ENCODE results near the gene TSPAN9.

Gene TSPAN9

GRCh38 chr12:3328571-3328970 lies 251.4 kb downstream of the TSPAN9 start:
- DNase-seq = no peak

- no peak for DNase-seq
Observed at GRCh38 chr12:3329361-3329760, 252.2 kb downstream of the TSPAN9 start.

- no peak for DNase-seq
Observed at GRCh38 chr12:3330976-3331510, 253.9 kb downstream of the TSPAN9 start.

- DNase-seq = no peak
Observed at GRCh38 chr12:3332188-3332587, 255.0 kb downstream of the TSPAN9 start.

GRCh38 chr12:3333583-3333982 lies 256.4 kb downstream of the TSPAN9 start:
- DNase-seq = no peak

GRCh38 chr12:3333991-3334391 lies 256.8 kb downstream of the TSPAN9 start:
- DNase-seq = no peak

GRCh38 chr12:3335078-3335487 lies 257.9 kb downstream of the TSPAN9 start:
- DNase-seq = no peak
